HEK293 (cell line): ENCODE results near the gene TOMM40.
A peak's percentile ranks its signal among the peaks of the same experiment; 100 is the strongest.

Source experiments
- CTCF ChIA-PET: fragments of 350-600 bp; formaldehyde crosslinking; extraction: SDS; loops from one replicate; lab custom pipeline; 2021; ENCODE audit warnings: antibody characterized with exemption; lab: Yijun Ruan, JAX
- POLR2A ChIA-PET: fragments of 300-600 bp; formaldehyde crosslinking; extraction: SDS; loops from one replicate; lab custom pipeline; 2020; ENCODE audit warnings: antibody characterized with exemption, inconsistent platforms; lab: Yijun Ruan, JAX
- H3K27ac ChIP-seq: fragments of 200-500 bp; sonication (Bioruptor generic); 2 replicates; pipeline ENCODE4 v1.5.1; 2014; ENCODE audit warnings: low read depth, low read length, control low read depth, inconsistent platforms; ENCODE audit errors: extremely low read depth
- H3K36me3 ChIP-seq, 2 experiments: fragments of 200-500 bp in 1 of 2; sonication (Bioruptor generic) in 1 of 2; 1 replicate in 1 of 2; 2 replicates in 1 of 2; pipeline ENCODE4 v1.5.1; 2014 to 2017; ENCODE audit warnings: inconsistent platforms in 2 of 2, low read length in 2 of 2; ENCODE audit not compliant: control insufficient read depth in 2 of 2, insufficient read depth in 1 of 2
- H3K4me1 ChIP-seq: fragments of 200-500 bp; sonication (Bioruptor generic); 2 replicates; pipeline ENCODE4 v1.5.1; 2014; ENCODE audit warnings: mild to moderate bottlenecking, low read length, inconsistent platforms; ENCODE audit not compliant: control insufficient read depth, insufficient read depth
- H3K4me3 ChIP-seq: 2 replicates; pipeline ENCODE4 v1.5.1; 2011; ENCODE audit warnings: low read depth, mild to moderate bottlenecking, control low read depth, low read length, moderate library complexity
- H3K9me3 ChIP-seq: fragments of 200-500 bp; sonication (Bioruptor generic); 2 replicates; pipeline ENCODE4 v1.5.1; 2014; ENCODE audit warnings: low read depth, low read length, inconsistent platforms; ENCODE audit not compliant: control insufficient read depth, insufficient read depth
- EGR2 ChIP-seq: fragments of 450-650 bp; formaldehyde crosslinking; IDR thresholded peaks from 2 replicates; pipeline ENCODE4 v1.5.1; 2016; ENCODE audit warnings: low read depth, missing biosample characterization, missing genetic modification characterization
- ZFHX2 ChIP-seq: fragments of 450-650 bp; formaldehyde crosslinking; conservative IDR thresholded peaks from 2 replicates; pipeline ENCODE4 v1.5.1; 2016; ENCODE audit warnings: missing biosample characterization, missing genetic modification characterization
- ZNF202 ChIP-seq: fragments of 450-650 bp; formaldehyde crosslinking; IDR thresholded peaks from 2 replicates; pipeline ENCODE4 v1.5.1; 2016; ENCODE audit warnings: missing biosample characterization, missing genetic modification characterization, borderline replicate concordance
- ZNF416 ChIP-seq: fragments of 450-650 bp; formaldehyde crosslinking; IDR thresholded peaks from 2 replicates; pipeline ENCODE4 v1.5.1; 2016; ENCODE audit warnings: missing biosample characterization, missing genetic modification characterization
- ZNF660 ChIP-seq: fragments of 450-650 bp; IDR thresholded peaks from 2 replicates; pipeline ENCODE4 v1.5.1; 2018; ENCODE audit warnings: missing biosample characterization, mild to moderate bottlenecking, missing genetic modification characterization
- ZNF692 ChIP-seq: fragments of 450-650 bp; formaldehyde crosslinking; IDR thresholded peaks from 2 replicates; pipeline ENCODE4 v1.5.1; 2016; ENCODE audit warnings: missing biosample characterization, missing genetic modification characterization
- ZNF76 ChIP-seq: fragments of 450-650 bp; formaldehyde crosslinking; IDR thresholded peaks from 2 replicates; pipeline ENCODE4; 2016; ENCODE audit warnings: low read depth, missing biosample characterization, missing genetic modification characterization, borderline replicate concordance
- ZNF768 ChIP-seq: fragments of 450-650 bp; formaldehyde crosslinking; IDR thresholded peaks from 2 replicates; pipeline ENCODE4 v1.5.1; 2018; ENCODE audit warnings: missing biosample characterization, mild to moderate bottlenecking, missing genetic modification characterization
- ZNF792 ChIP-seq: fragments of 450-650 bp; formaldehyde crosslinking; IDR thresholded peaks from 2 replicates; pipeline ENCODE4 v1.5.1; 2016; ENCODE audit warnings: missing biosample characterization, missing genetic modification characterization
- TF ChIP-seq, protein P1 (sequence below): fragments of 450-650 bp; formaldehyde crosslinking; IDR thresholded peaks from 2 replicates; pipeline ENCODE4 v1.5.1; 2017; ENCODE audit warnings: missing biosample characterization, missing genetic modification characterization
- TF ChIP-seq, protein P2 (sequence below): fragments of 450-650 bp; IDR thresholded peaks from 2 replicates; pipeline ENCODE4 v1.5.1; 2018; ENCODE audit warnings: missing biosample characterization, missing genetic modification characterization

Gene TOMM40

GRCh38 chr19:44875666-44876451 lies 15.2 kb upstream of the TOMM40 start (continued):
- TF ChIP-seq, protein P1, sequence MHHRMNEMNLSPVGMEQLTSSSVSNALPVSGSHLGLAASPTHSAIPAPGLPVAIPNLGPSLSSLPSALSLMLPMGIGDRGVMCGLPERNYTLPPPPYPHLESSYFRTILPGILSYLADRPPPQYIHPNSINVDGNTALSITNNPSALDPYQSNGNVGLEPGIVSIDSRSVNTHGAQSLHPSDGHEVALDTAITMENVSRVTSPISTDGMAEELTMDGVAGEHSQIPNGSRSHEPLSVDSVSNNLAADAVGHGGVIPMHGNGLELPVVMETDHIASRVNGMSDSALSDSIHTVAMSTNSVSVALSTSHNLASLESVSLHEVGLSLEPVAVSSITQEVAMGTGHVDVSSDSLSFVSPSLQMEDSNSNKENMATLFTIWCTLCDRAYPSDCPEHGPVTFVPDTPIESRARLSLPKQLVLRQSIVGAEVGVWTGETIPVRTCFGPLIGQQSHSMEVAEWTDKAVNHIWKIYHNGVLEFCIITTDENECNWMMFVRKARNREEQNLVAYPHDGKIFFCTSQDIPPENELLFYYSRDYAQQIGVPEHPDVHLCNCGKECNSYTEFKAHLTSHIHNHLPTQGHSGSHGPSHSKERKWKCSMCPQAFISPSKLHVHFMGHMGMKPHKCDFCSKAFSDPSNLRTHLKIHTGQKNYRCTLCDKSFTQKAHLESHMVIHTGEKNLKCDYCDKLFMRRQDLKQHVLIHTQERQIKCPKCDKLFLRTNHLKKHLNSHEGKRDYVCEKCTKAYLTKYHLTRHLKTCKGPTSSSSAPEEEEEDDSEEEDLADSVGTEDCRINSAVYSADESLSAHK (tag by site-specific recombination), result no peak
- TF ChIP-seq ZFHX2, result 0 out of 2 replicates have a peak, but pooled peaks have one; percentile 13
- no peak for TF ChIP-seq ZNF768 (tag by site-specific recombination)
- TF ChIP-seq ZNF416, result no peak
- no peak for TF ChIP-seq ZNF202 (tag by site-specific recombination)

GRCh38 chr19:44876930-44877535 lies 14.0 kb upstream of the TOMM40 start:
- POLR2A ChIA-PET, result interaction anchor here (0.8 kb wide), 1 partner anchor 13 kb away, joined by 3 read pairs; no protein-coding TSS in a partner anchor
- peak; percentile 33; the same call in 1 of the 2 replicates for TF ChIP-seq ZFHX2
- no peak for TF ChIP-seq ZNF692 (tag by site-specific recombination)
- no peak for TF ChIP-seq ZNF792
- peak; percentile 45; the same call in 1 of the 2 replicates for TF ChIP-seq EGR2
- no peak for TF ChIP-seq ZNF76 (tag by site-specific recombination)
- H3K4me1 ChIP-seq, result no peaks in the 10 kb centered on the region
- no peak overlapping the region for H3K4me3 ChIP-seq
- peaks cover 36 to 70% of the 10 kb centered on the region in 2 experiments for H3K36me3 ChIP-seq
- no peak overlapping the region for H3K27ac ChIP-seq
- CTCF ChIA-PET, result interaction anchor here (0.7 kb wide), 1 partner anchor 306 kb away, joined by 3 read pairs; no protein-coding TSS in a partner anchor
- H3K9me3 ChIP-seq, result no peaks in the 10 kb centered on the region

DNA sequence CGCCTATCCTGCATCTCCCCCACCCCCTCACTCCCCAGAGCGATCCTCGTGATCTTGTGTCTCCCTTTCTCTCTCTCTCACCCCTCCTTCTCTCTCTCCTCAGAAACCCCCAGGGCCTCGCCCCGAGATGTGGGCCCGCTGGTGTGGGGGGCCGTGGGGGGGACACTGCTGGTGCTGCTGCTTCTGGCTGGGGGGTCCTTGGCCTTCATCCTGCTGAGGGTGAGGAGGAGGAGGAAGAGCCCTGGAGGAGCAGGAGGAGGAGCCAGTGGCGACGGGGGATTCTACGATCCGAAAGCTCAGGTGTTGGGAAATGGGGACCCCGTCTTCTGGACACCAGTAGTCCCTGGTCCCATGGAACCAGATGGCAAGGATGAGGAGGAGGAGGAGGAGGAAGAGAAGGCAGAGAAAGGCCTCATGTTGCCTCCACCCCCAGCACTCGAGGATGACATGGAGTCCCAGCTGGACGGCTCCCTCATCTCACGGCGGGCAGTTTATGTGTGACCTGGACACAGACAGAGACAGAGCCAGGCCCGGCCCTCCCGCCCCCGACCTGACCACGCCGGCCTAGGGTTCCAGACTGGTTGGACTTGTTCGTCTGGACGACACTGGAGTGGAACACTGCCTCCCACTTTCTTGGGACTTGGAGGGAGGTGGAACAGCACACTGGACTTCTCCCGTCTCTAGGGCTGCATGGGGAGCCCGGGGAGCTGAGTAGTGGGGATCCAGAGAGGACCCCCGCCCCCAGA lies 12.8 kb upstream of the TOMM40 start:
- ChIA-PET POLR2A (interaction anchor here (0.8 kb wide), 1 partner anchor 12 kb away, joined by 3 read pairs; no protein-coding TSS in a partner anchor), CTCF (no interaction called here)
- TF ChIP-seq ZNF660, result no peak
- TF ChIP-seq, protein P2, sequence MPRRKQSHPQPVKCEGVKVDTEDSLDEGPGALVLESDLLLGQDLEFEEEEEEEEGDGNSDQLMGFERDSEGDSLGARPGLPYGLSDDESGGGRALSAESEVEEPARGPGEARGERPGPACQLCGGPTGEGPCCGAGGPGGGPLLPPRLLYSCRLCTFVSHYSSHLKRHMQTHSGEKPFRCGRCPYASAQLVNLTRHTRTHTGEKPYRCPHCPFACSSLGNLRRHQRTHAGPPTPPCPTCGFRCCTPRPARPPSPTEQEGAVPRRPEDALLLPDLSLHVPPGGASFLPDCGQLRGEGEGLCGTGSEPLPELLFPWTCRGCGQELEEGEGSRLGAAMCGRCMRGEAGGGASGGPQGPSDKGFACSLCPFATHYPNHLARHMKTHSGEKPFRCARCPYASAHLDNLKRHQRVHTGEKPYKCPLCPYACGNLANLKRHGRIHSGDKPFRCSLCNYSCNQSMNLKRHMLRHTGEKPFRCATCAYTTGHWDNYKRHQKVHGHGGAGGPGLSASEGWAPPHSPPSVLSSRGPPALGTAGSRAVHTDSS (tag by site-specific recombination), result peak; percentile 65
- H3K4me1 ChIP-seq, result no peaks in the 10 kb centered on the region
- H3K36me3 ChIP-seq, result peaks cover 26 to 60% of the 10 kb centered on the region in 2 experiments
- no peak overlapping the region for H3K27ac ChIP-seq
- H3K9me3 ChIP-seq, result no peaks in the 10 kb centered on the region
- H3K4me3 ChIP-seq, result no peak overlapping the region
